GM12878 (cell line): Measurements from ENCODE around the gene LYPLA2. TPM values are rescaled to one million over a fixed set of nuclear protein-coding genes. Genes with fewer than 3 reads are reported as not detected.
A peak's percentile ranks its signal among the peaks of the same experiment; 100 is the strongest.
"Not testable (repeated sequence)": the region's sequence is repeated elsewhere in the genome, so short reads cannot be mapped to it uniquely, and the experiment has no call there.

ENCODE experiments used
- ATAC-seq: fragments of 200-7000 bp; cut with Tn5 transposase; 3 replicates; pipeline ENCODE4 v1.9.1; 2020; ENCODE audit warnings: mild to moderate bottlenecking, moderate library complexity
- BruUV-seq: library from RNA; stranded (reverse); fragments of 400-500 nt; replicated peaks from 2 replicates; lab custom pipeline; 2021; lab: Mats Ljungman, UMichigan
- CTCF ChIA-PET: fragments of 300-600 bp; sonication (Branson Sonifier 250); formaldehyde crosslinking; extraction: SDS; loops from one replicate; lab custom pipeline; 2021; ENCODE audit warnings: inconsistent platforms; lab: Yijun Ruan, JAX
- POLR2A ChIA-PET: fragments of 350-600 bp; formaldehyde crosslinking; extraction: SDS; loops from one replicate; lab custom pipeline; 2021; ENCODE audit warnings: inconsistent platforms; lab: Charles Lee
- RAD21 ChIA-PET: fragments of 300-600 bp; sonication (Branson Sonifier 250); formaldehyde crosslinking; loops from one replicate; lab custom pipeline; 2023; ENCODE audit warnings: antibody characterized with exemption; ENCODE audit not compliant: unreplicated experiment; lab: Charles Lee
- SMC1A ChIA-PET: fragments of 300-600 bp; sonication (Branson Sonifier 250); formaldehyde crosslinking; loops from one replicate; lab custom pipeline; 2023; ENCODE audit not compliant: unreplicated experiment, uncharacterized antibody; lab: Charles Lee
- DNase-seq: peaks from one replicate; pipeline ENCODE4 v3.0.0-alpha.2; 2011; ENCODE audit warnings: low read depth, low spot score
- FAIRE-seq: peaks from 3 replicates; lab custom pipeline; 2011; peaks lifted over from hg19 to GRCh38; lab: Jason Lieb, UNC
- H2AFZ ChIP-seq: 2 replicates; pipeline ENCODE4 v1.6.0; 2011; ENCODE audit warnings: low read depth, low read length, control low read depth; ENCODE audit not compliant: control insufficient read depth
- H3K27ac ChIP-seq: 2 replicates; pipeline ENCODE4 v1.5.1; 2011; ENCODE audit warnings: control low read depth; ENCODE audit not compliant: control insufficient read depth, insufficient read depth
- H3K27me3 ChIP-seq, 2 experiments: replicated peaks in 1 of 2; 2 replicates each; pipeline versions ENCODE4 v1.6.0 to v1.6.1; 2011; ENCODE audit warnings: low read length in 1 of 2; ENCODE audit not compliant: control insufficient read depth in 2 of 2, insufficient read depth in 2 of 2
- H3K36me3 ChIP-seq, 2 experiments: 2 replicates each; pipeline ENCODE4 v1.5.1; 2011; ENCODE audit warnings: low read length in 1 of 2; ENCODE audit not compliant: control insufficient read depth in 2 of 2, insufficient read depth in 2 of 2
- H3K4me1 ChIP-seq: 2 replicates; pipeline ENCODE4 v1.6.1; 2011; ENCODE audit warnings: mild to moderate bottlenecking, low read length, moderate library complexity, mixed read lengths; ENCODE audit not compliant: control insufficient read depth, insufficient read depth
- H3K4me2 ChIP-seq: 2 replicates; pipeline ENCODE4 v1.6.0; 2011; ENCODE audit warnings: control low read depth; ENCODE audit not compliant: control insufficient read depth, insufficient read depth
- H3K4me3 ChIP-seq: fragments of 200-600 bp; sonication (generic); 2 replicates; pipeline ENCODE4 v1.5.1; 2016
- H3K79me2 ChIP-seq: 2 replicates; pipeline ENCODE4 v1.6.0; 2011; ENCODE audit warnings: low read length; ENCODE audit not compliant: control insufficient read depth, insufficient read depth
- H3K9ac ChIP-seq: 2 replicates; pipeline ENCODE4 v1.8.0; 2011; ENCODE audit warnings: low read length, control low read depth, mixed read lengths; ENCODE audit not compliant: control insufficient read depth, insufficient read depth
- H3K9me3 ChIP-seq: replicated peaks from 3 replicates; pipeline ENCODE4 v1.5.1; 2011; ENCODE audit warnings: mild to moderate bottlenecking, low read length; ENCODE audit not compliant: control insufficient read depth, insufficient read depth
- H4K20me1 ChIP-seq: 2 replicates; pipeline ENCODE4 v1.6.0; 2011; ENCODE audit not compliant: control insufficient read depth, insufficient read depth
- CBX3 ChIP-seq: fragments of 200-600 bp; sonication (generic); IDR thresholded peaks from 2 replicates; pipeline ENCODE4 v1.6.1; 2016; ENCODE audit warnings: low read depth, borderline replicate concordance
- EGR1 ChIP-seq, 2 experiments: IDR thresholded peaks; 1 replicate in 1 of 2; 2 replicates in 1 of 2; pipeline ENCODE4 v1.6.1; 2011 to 2012; ENCODE audit warnings: low read depth in 2 of 2, low read length in 2 of 2, borderline replicate concordance in 1 of 2, mild to moderate bottlenecking in 1 of 2, moderate library complexity in 1 of 2
- FOS ChIP-seq: IDR thresholded peaks from 3 replicates; pipeline ENCODE4 v1.6.1; 2011; ENCODE audit warnings: borderline replicate concordance; ENCODE audit not compliant: insufficient read length; ENCODE audit errors: extremely low read depth
- MAX ChIP-seq: IDR thresholded peaks from 2 replicates; pipeline ENCODE4 v1.6.1; 2012; ENCODE audit warnings: low read depth, low read length, improper control_type of control experiment
- MEF2B ChIP-seq: fragments of 450-650 bp; IDR thresholded peaks from 2 replicates; pipeline ENCODE4 v1.6.1; 2018; ENCODE audit warnings: mild to moderate bottlenecking, moderate library complexity; ENCODE audit not compliant: partially characterized antibody, poor library complexity, severe bottlenecking
- MXI1 ChIP-seq: fragments of 150-350 bp; IDR thresholded peaks from 2 replicates; pipeline ENCODE4 v1.6.1; 2011; ENCODE audit warnings: low read depth, mild to moderate bottlenecking, inconsistent platforms, low read length, improper control_type of control experiment
- MYC ChIP-seq: IDR thresholded peaks from 2 replicates; pipeline ENCODE4 v1.6.1; 2011; ENCODE audit warnings: mild to moderate bottlenecking, low read length, moderate library complexity, inconsistent platforms; ENCODE audit not compliant: insufficient read depth, insufficient replicate concordance, insufficient read length, severe bottlenecking
- NR2C1 ChIP-seq: fragments of 450-650 bp; IDR thresholded peaks from 2 replicates; pipeline ENCODE4 v1.6.1; 2017; ENCODE audit warnings: antibody characterized with exemption, mild to moderate bottlenecking, moderate library complexity
- SMAD1 ChIP-seq: fragments of 450-650 bp; IDR thresholded peaks from 2 replicates; pipeline ENCODE4 v1.6.1; 2018; ENCODE audit warnings: mild to moderate bottlenecking, low read depth; ENCODE audit not compliant: partially characterized antibody
- WGBS: methylation state at CpG from one replicate; pipeline ENCODE4 v1.1.6; 2016; ENCODE audit warnings: low lambda C conversion rate; ENCODE audit not compliant: insufficient replicate concordance, insufficient coverage; ENCODE audit errors: missing lambda C conversion rate; 5-methylcytosine and 5-hydroxymethylcytosine counted together
- in situ Hi-C: fragments of 300-500 bp; cut with MboI; formaldehyde crosslinking; loops from 9 replicates; pipeline ENCODE4 v1.14.3; 2018; ENCODE audit warnings: mixed read lengths
- intact Hi-C: fragments of 100-400 bp; cut with micrococcal nuclease; formaldehyde crosslinking; loops from one replicate; pipeline ENCODE4 v1.14.2; 2022; ENCODE audit not compliant: unreplicated experiment
- polyA plus RNA-seq, 11 experiments: library from polyadenylated mRNA; depleted of rRNA in 4 of 11; unstranded in 6 of 11; stranded (reverse) in 5 of 11; fragments of >200 nt; fragmentation: Nextera tagmentation in 4 of 11; fragmentation: Illumina TruSeq in 1 of 11; extraction: Ambion mirVana in 4 of 11; extraction: Trizol in 1 of 11; gene quantifications; 1 replicate in 1 of 11; 2 replicates in 10 of 11; pipeline versions ENCODE4 v1.2.1 to v1.2.3, GENCODE V29; 2011 to 2016; ENCODE audit warnings: inconsistent platforms in 2 of 11, missing spikeins in 2 of 11, low read depth in 1 of 11
- total RNA-seq, 4 experiments: library from RNA; depleted of rRNA in 3 of 4; stranded (reverse); fragments of >200 nt in 3 of 4; fragmentation: Illumina TruSeq in 1 of 4; extraction: Trizol in 1 of 4; gene quantifications; 2 replicates each; pipeline versions ENCODE4 v1.2.1 to v1.2.3, GENCODE V29; 2013 to 2021
- TF ChIP-seq, protein P1 (sequence below): IDR thresholded peaks from 2 replicates; pipeline ENCODE4 v1.6.1; 2011; ENCODE audit warnings: mild to moderate bottlenecking, low read depth, low read length, moderate library complexity; ENCODE audit not compliant: insufficient replicate concordance
- TF ChIP-seq, protein P2 (sequence below): fragments of 450-650 bp; IDR thresholded peaks from 2 replicates; pipeline ENCODE4 v1.6.1; 2018; ENCODE audit warnings: mild to moderate bottlenecking, low read depth, moderate library complexity; ENCODE audit not compliant: partially characterized antibody

Gene LYPLA2
- total and polyA plus RNA-seq, 10 of the 15 experiments (the other 5 are each of a cell fraction or from before 2014, with no cell fraction given) = 2.7 to 129 (median 62.3) TPM

DNA sequence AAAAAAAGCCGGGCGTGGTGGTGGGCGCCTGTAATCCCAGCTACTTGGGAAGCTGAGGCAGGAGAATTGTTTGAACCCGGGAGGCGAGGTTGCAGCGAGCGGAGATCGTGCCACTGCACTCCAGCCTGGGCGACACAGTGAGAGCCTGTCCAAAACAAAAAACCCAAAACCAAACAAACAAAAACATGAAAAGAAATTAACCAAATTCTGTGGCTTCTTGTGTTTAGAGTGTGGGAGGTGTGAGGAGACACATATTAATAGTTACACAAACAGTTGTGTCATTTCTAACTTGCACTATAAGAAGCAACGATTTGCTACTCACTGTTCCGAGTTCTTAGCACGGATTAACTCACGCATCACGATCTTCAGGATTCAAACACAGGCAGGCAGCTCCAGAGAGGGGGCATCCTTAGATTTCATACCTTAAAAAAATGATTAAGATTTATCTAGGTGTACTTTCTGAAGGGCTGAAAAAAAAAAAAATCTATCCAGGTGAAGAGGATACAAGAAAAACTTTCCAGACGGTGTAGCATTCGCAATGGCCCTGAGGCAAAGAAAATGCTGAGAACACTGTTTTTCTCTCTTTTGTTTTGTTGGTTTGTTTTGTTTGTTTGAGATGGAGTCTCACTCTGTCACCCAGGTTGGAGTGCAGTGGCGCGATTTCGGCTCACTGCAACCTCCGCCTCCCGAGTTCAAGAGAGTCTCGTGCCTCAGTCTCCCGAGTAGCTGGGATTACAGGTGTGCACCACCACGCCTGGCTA, 35.0 kb downstream of the LYPLA2 start (continued):
- TF ChIP-seq MEF2B (peak; percentile 83), MYC (no peak), FOS (no peak), MAX (no peak), NR2C1 (no peak), CBX3 (no peak), MXI1 (no peak), SMAD1 (no peak), EGR1 (IDR thresholded peaks at IDR 0.05; ENCODE audit: borderline replicate concordance in 1 of 2, low read depth in 2 of 2, low read length in 2 of 2) (no peak)
- TF ChIP-seq, protein P1, sequence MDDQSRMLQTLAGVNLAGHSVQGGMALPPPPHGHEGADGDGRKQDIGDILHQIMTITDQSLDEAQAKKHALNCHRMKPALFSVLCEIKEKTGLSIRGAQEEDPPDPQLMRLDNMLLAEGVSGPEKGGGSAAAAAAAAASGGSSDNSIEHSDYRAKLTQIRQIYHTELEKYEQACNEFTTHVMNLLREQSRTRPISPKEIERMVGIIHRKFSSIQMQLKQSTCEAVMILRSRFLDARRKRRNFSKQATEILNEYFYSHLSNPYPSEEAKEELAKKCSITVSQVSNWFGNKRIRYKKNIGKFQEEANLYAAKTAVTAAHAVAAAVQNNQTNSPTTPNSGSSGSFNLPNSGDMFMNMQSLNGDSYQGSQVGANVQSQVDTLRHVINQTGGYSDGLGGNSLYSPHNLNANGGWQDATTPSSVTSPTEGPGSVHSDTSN = no peak
- TF ChIP-seq, protein P2, sequence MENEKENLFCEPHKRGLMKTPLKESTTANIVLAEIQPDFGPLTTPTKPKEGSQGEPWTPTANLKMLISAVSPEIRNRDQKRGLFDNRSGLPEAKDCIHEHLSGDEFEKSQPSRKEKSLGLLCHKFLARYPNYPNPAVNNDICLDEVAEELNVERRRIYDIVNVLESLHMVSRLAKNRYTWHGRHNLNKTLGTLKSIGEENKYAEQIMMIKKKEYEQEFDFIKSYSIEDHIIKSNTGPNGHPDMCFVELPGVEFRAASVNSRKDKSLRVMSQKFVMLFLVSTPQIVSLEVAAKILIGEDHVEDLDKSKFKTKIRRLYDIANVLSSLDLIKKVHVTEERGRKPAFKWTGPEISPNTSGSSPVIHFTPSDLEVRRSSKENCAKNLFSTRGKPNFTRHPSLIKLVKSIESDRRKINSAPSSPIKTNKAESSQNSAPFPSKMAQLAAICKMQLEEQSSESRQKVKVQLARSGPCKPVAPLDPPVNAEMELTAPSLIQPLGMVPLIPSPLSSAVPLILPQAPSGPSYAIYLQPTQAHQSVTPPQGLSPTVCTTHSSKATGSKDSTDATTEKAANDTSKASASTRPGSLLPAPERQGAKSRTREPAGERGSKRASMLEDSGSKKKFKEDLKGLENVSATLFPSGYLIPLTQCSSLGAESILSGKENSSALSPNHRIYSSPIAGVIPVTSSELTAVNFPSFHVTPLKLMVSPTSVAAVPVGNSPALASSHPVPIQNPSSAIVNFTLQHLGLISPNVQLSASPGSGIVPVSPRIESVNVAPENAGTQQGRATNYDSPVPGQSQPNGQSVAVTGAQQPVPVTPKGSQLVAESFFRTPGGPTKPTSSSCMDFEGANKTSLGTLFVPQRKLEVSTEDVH = no peak

GRCh38 chr1:23826590-23826989, 35.6 kb downstream of the LYPLA2 start:
- Histone ChIP-seq H3K79me2 (peaks cover 10% of the 10 kb centered on the region), H3K4me2 (peak overlapping the region; percentile 84; the same call in 1 of the 2 replicates)
- FAIRE-seq, H3K27ac ChIP-seq, H3K36me3 ChIP-seq, ATAC-seq, BruUV-seq, DNase-seq, H2AFZ ChIP-seq, H3K4me3 ChIP-seq, H3K9me3 ChIP-seq, H3K27me3 ChIP-seq, in situ Hi-C loops, H3K4me1 ChIP-seq, H4K20me1 ChIP-seq, H3K9ac ChIP-seq: not testable (repeated sequence)
- intact Hi-C loops = loop anchor here (1.0 kb wide), 1 partner anchor 39 kb away; no protein-coding TSS in a partner anchor
- ChIA-PET POLR2A (interaction anchor here (0.9 to 3.5 kb wide), 3 partner anchors 16 to 84 kb away, joined by 3 to 22 read pairs (median 19); partner anchors contain the start of gene GALE), SMC1A (interaction anchor here (0.7 to 1.5 kb wide), 4 partner anchors 8 to 83 kb away, joined by 3 to 5 read pairs (median 4); no protein-coding TSS in a partner anchor), RAD21 (interaction anchor here (1.2 to 2.4 kb wide), 3 partner anchors 63 to 90 kb away, joined by 3 to 9 read pairs (median 6); no protein-coding TSS in a partner anchor), CTCF (interaction anchor here (0.6 to 2.7 kb wide), 3 partner anchors 8 to 90 kb away, joined by 3 to 19 read pairs (median 3); no protein-coding TSS in a partner anchor)
- WGBS = over 99% methylated on average over 13 of the region's 13 CpGs
